A549 (cell line): ENCODE results near the gene ZFPM1. TPM values are rescaled to one million over a fixed set of nuclear protein-coding genes. Genes with fewer than 3 reads are reported as not detected.
"Not testable (repeated sequence)": the region's sequence is repeated elsewhere in the genome, so short reads cannot be mapped to it uniquely, and the experiment has no call there.

Experiments used
- ATAC-seq, 2 experiments: fragments of 200-7000 bp in 1 of 2; fragments of >200 bp in 1 of 2; cut with Nextera tagmentation in 1 of 2; cut with Tn5 transposase in 1 of 2; 3 replicates each; pipeline versions ENCODE4 v1.8.0 to v1.9.1; 2018 to 2020; ENCODE audit warnings: mild to moderate bottlenecking in 1 of 2, moderate library complexity in 1 of 2
- CTCF ChIA-PET: fragments of 300-600 bp; sonication (Branson Sonifier 250); formaldehyde crosslinking; extraction: SDS; loops from one replicate; lab custom pipeline; 2021; ENCODE audit warnings: antibody characterized with exemption, inconsistent platforms; lab: Yijun Ruan, JAX
- POLR2A ChIA-PET: fragments of 350-600 bp; formaldehyde crosslinking; extraction: SDS; loops from one replicate; lab custom pipeline; 2021; ENCODE audit warnings: antibody characterized with exemption, inconsistent platforms; lab: Yijun Ruan, JAX
- DNase-seq, 2 experiments: peaks; one replicate each; pipeline versions ENCODE4 v3.0.0 to v3.0.0-alpha.2; 2011 to 2016; ENCODE audit warnings: low read depth in 1 of 2, low spot score in 1 of 2
- FAIRE-seq: peaks from 2 replicates; lab custom pipeline; 2011; peaks lifted over from hg19 to GRCh38; lab: Jason Lieb, UNC
- H3K27ac ChIP-seq, 2 experiments: fragments of >200 bp; sonication (Bioruptor Twin); formaldehyde crosslinking; 3 replicates each; pipeline ENCODE4 v1.5.1; 2016 to 2017
- H3K4me1 ChIP-seq: fragments of >200 bp; sonication (Bioruptor Twin); formaldehyde crosslinking; 3 replicates; pipeline ENCODE4 v1.6.1; 2016
- H3K4me2 ChIP-seq: fragments of >200 bp; sonication (Bioruptor Twin); formaldehyde crosslinking; 3 replicates; pipeline ENCODE4 v1.6.1; 2016
- H3K4me3 ChIP-seq: fragments of >200 bp; sonication (Bioruptor Twin); formaldehyde crosslinking; 3 replicates; pipeline ENCODE4 v1.5.1; 2016
- H3K9me3 ChIP-seq: fragments of >200 bp; sonication (Bioruptor Twin); formaldehyde crosslinking; 3 replicates; pipeline ENCODE4 v1.6.1; 2016
- CEBPB ChIP-seq, 2 experiments: fragments of >200 bp in 1 of 2; sonication (Bioruptor Twin) in 1 of 2; formaldehyde crosslinking in 1 of 2; IDR thresholded peaks; 2 replicates each; pipeline ENCODE4 v1.6.1; 2012 to 2016
- EHF ChIP-seq: fragments of 250-450 bp; sonication (Bioruptor Pico); IDR thresholded peaks from 2 replicates; pipeline ENCODE4 v1.5.0; 2020; ENCODE audit warnings: mild to moderate bottlenecking
- HDAC2 ChIP-seq: fragments of 200-600 bp; sonication (generic); IDR thresholded peaks from 2 replicates; pipeline ENCODE4 v1.6.1; 2016
- HEYL ChIP-seq: fragments of 250-450 bp; sonication (Bioruptor Pico); IDR thresholded peaks from 2 replicates; pipeline ENCODE4 v1.8.0; 2021; ENCODE audit warnings: mild to moderate bottlenecking, moderate library complexity
- HMGXB4 ChIP-seq: fragments of 250-450 bp; sonication (Bioruptor Pico); IDR thresholded peaks from 2 replicates; pipeline ENCODE4 v1.5.0; 2021; ENCODE audit warnings: mild to moderate bottlenecking, moderate library complexity, borderline replicate concordance
- MYC ChIP-seq: IDR thresholded peaks from 2 replicates; pipeline ENCODE4 v1.6.1; 2012; ENCODE audit warnings: mild to moderate bottlenecking, inconsistent platforms, low read length, improper control_type of control experiment, borderline replicate concordance
- POLR2AphosphoS2 ChIP-seq: conservative IDR thresholded peaks from 2 replicates; pipeline ENCODE4 v1.6.1; 2012; ENCODE audit warnings: low read length, improper control_type of control experiment, inconsistent platforms
- REST ChIP-seq: fragments of 200-600 bp; sonication (generic); IDR thresholded peaks from 2 replicates; pipeline ENCODE4 v1.6.1; 2016; ENCODE audit warnings: antibody characterized with exemption, mild to moderate bottlenecking, moderate library complexity
- RFX5 ChIP-seq: fragments of 450-650 bp; IDR thresholded peaks from 2 replicates; pipeline ENCODE4 v1.7.1; 2014; ENCODE audit warnings: antibody characterized with exemption, mild to moderate bottlenecking, moderate library complexity
- RNF2 ChIP-seq: fragments of 200-600 bp; sonication (generic); IDR thresholded peaks from 2 replicates; pipeline ENCODE4 v1.6.1; 2016; ENCODE audit warnings: low read depth, mild to moderate bottlenecking, antibody characterized with exemption, moderate library complexity, borderline replicate concordance
- ZSCAN20 ChIP-seq: fragments of 250-450 bp; sonication (Bioruptor Pico); IDR thresholded peaks from 2 replicates; pipeline ENCODE4 v1.8.0; 2022; ENCODE audit warnings: mild to moderate bottlenecking, moderate library complexity
- WGBS: methylation state at CpG from one replicate; pipeline ENCODE4 v1.1.6; 2017; ENCODE audit errors: missing lambda C conversion rate; 5-methylcytosine and 5-hydroxymethylcytosine counted together
- polyA plus RNA-seq, 4 experiments: library from polyadenylated mRNA; depleted of rRNA in 3 of 4; stranded (reverse); fragments of >200 nt; fragmentation: RNase III in 1 of 4; extraction: RNeasy Plus Mini Kit Qiagen cat#74134 plus additional on column Dnase treatment in 1 of 4; gene quantifications; 2 replicates in 3 of 4; 3 replicates in 1 of 4; pipeline ENCODE4 v1.2.3, GENCODE V29; 2011 to 2017
- TF ChIP-seq, protein P1 (sequence below): fragments of >200 bp; sonication (Bioruptor Twin); formaldehyde crosslinking; IDR thresholded peaks from 3 replicates; pipeline ENCODE4 v1.5.1; 2016

ZFPM1 gene
- polyA plus RNA-seq, 2 of the 4 experiments (the other 2 are of a cell fraction), result 0.36 to 2.5 TPM

DNA sequence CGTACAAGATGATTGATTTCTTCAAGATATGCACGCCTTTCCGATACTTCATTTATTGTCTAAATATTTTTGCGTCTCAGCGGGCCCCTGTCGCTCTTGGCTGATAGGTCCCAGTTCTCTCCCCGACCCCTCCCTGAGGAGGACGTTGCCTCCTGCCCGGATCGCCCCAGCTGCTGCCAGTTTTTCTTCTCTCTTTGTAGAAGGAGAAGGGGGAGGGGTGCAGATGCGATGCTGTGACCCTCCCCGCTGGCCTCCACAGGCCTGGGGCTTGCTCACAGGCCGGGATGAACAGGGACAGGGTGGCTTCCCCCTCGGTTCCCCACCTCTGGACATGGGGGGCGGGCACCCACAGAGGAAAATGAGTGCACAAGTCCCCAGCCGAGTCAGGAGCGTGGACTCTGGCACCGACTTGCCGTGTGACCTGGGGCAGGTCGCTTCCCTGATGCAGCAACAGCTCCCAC, 63.6 kb downstream of the ZFPM1 start:
- 92% methylated on average over 18 of the region's 20 CpGs for WGBS
- FAIRE-seq (no peak), ATAC-seq (no peak)

GRCh38 chr16:88517208-88517774, 64.2 kb downstream of the ZFPM1 start:
- not testable (repeated sequence) for FAIRE-seq
- WGBS, result no CpG with 5 or more reads among the region's 1 CpG

More for the DNA sequence above, 63.6 kb downstream of the ZFPM1 start:
- no peak overlapping the region for H3K4me3 ChIP-seq
- no peaks in the 10 kb centered on the region for H3K9me3 ChIP-seq
- POLR2A ChIA-PET, result no interaction called here
- H3K27ac ChIP-seq, result no peak overlapping the region
- no peaks in the 10 kb centered on the region for H3K4me1 ChIP-seq
- DNase-seq, result no peak
- no peak overlapping the region for H3K4me2 ChIP-seq
- TF ChIP-seq CEBPB (IDR thresholded peaks at IDR 0.05), result no peak
- TF ChIP-seq EHF (CRISPR knock-in tag), result no peak
- no peak for TF ChIP-seq MYC
- TF ChIP-seq, protein P1, sequence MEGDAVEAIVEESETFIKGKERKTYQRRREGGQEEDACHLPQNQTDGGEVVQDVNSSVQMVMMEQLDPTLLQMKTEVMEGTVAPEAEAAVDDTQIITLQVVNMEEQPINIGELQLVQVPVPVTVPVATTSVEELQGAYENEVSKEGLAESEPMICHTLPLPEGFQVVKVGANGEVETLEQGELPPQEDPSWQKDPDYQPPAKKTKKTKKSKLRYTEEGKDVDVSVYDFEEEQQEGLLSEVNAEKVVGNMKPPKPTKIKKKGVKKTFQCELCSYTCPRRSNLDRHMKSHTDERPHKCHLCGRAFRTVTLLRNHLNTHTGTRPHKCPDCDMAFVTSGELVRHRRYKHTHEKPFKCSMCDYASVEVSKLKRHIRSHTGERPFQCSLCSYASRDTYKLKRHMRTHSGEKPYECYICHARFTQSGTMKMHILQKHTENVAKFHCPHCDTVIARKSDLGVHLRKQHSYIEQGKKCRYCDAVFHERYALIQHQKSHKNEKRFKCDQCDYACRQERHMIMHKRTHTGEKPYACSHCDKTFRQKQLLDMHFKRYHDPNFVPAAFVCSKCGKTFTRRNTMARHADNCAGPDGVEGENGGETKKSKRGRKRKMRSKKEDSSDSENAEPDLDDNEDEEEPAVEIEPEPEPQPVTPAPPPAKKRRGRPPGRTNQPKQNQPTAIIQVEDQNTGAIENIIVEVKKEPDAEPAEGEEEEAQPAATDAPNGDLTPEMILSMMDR, result no peak
- TF ChIP-seq RNF2, result no peak
- no peak for TF ChIP-seq REST
- no peak for TF ChIP-seq HDAC2
- no peak for TF ChIP-seq RFX5
- TF ChIP-seq HEYL (CRISPR knock-in tag), result no peak
- TF ChIP-seq HMGXB4 (CRISPR knock-in tag), result no peak
- TF ChIP-seq ZSCAN20 (CRISPR knock-in tag), result no peak
- no peak for TF ChIP-seq POLR2AphosphoS2
- TF ChIP-seq, all 56 proteins: peak for 0
- CTCF ChIA-PET, result no interaction called here

DNA sequence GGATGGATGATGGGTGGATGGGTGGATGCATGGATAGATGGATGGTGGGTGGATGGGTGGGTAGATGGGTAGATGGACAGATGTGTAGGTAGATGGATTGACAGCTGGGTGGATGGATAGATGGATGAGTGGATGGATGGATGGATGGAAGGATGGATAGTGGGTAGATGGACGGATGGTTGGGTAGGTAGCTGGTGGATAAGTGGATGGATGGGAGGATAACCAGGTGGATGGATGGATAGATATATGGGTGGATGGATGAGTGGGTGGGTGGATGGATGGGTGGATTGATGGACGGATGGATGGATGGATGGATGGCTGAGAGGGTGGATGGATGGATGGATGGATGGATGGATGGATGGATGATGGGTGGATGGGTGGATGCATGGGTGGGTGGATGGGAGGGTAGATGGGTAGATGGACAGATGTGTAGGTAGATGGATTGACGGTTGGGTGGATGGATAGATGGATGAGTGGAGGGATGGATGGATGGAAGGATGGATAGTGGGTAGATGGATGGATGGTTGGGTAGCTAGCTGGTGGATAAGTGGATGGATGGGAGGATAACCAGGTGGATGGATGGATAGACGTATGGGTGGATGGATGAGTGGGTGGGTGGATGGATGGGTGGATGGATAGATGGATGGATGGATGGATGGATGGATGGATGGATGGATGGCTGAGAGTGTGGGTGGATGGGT, 65.5 kb downstream of the ZFPM1 start:
- WGBS, result 68% methylated on average over 4 of the region's 4 CpGs
- ATAC-seq, DNase-seq, H3K4me1 ChIP-seq, H3K27ac ChIP-seq, H3K9me3 ChIP-seq, H3K4me2 ChIP-seq, CTCF ChIA-PET, H3K4me3 ChIP-seq, FAIRE-seq: not testable (repeated sequence)
- POLR2A ChIA-PET, result interaction anchor here (0.6 kb wide), 1 partner anchor 51 kb away, joined by 3 read pairs; the partner anchor contains the start of gene ZC3H18

More at GRCh38 chr16:88517208-88517774, 64.2 kb downstream of the ZFPM1 start:
- H3K4me3 ChIP-seq, H3K27ac ChIP-seq, H3K9me3 ChIP-seq, POLR2A ChIA-PET, DNase-seq, CTCF ChIA-PET, H3K4me2 ChIP-seq, H3K4me1 ChIP-seq, ATAC-seq: not testable (repeated sequence)
